ENCODE data around the gene KIN.
"Not testable (repeated sequence)": the region's sequence is repeated elsewhere in the genome, so short reads cannot be mapped to it uniquely, and the experiment has no call there.

Gene KIN

GRCh38 chr10:7794251-7795026 lies 6.6 kb upstream of the KIN start:
- DNase-seq: no peak

GRCh38 chr10:7792541-7792940 lies 4.7 kb upstream of the KIN start:
- no peak for DNase-seq

- DNase-seq: peak; percentile 67
These were observed 1.6 kb upstream of the KIN start for GRCh38 chr10:7789390-7789789.

- peak; percentile 39 for DNase-seq
These were observed 970 bp upstream of the KIN start for GRCh38 chr10:7788639-7789286.

GRCh38 chr10:7787150-7787856 lies 490 bp downstream of the KIN start:
- DNase-seq: peak; percentile 21

GRCh38 chr10:7786430-7786829 lies 1.4 kb downstream of the KIN start:
- no peak for DNase-seq

GRCh38 chr10:7782194-7782593 lies 5.6 kb downstream of the KIN start:
- not testable (repeated sequence) for DNase-seq

GRCh38 chr10:7776777-7777176 lies 11.0 kb downstream of the KIN start:
- no peak for DNase-seq

GRCh38 chr10:7773845-7774801 lies 13.7 kb downstream of the KIN start:
- no peak for DNase-seq

- DNase-seq: no peak
These were observed 19.4 kb downstream of the KIN start for GRCh38 chr10:7768417-7768816.

- peak; percentile 76 for DNase-seq
These were observed 20.6 kb downstream of the KIN start for GRCh38 chr10:7767209-7767608.

- DNase-seq: no peak
These were observed 21.6 kb downstream of the KIN start for GRCh38 chr10:7766241-7766640.

GRCh38 chr10:7763929-7764328 lies 23.9 kb downstream of the KIN start:
- no peak for DNase-seq

GRCh38 chr10:7756360-7756992 lies 31.3 kb downstream of the KIN start:
- DNase-seq: peak; percentile 26

- DNase-seq: no peak
These were observed 32.7 kb downstream of the KIN start for GRCh38 chr10:7755103-7755502.

GRCh38 chr10:7752251-7752650 lies 35.5 kb downstream of the KIN start:
- no peak for DNase-seq

- DNase-seq: no peak
These were observed 37.6 kb downstream of the KIN start for GRCh38 chr10:7750222-7750621.

- DNase-seq: peak; percentile 36
These were observed 39.2 kb downstream of the KIN start for GRCh38 chr10:7748637-7749036.

- no peak for DNase-seq
These were observed 43.5 kb downstream of the KIN start for GRCh38 chr10:7744307-7744706.

- DNase-seq: no peak
These were observed 49.0 kb downstream of the KIN start for GRCh38 chr10:7738536-7739407.

GRCh38 chr10:7734821-7735220 lies 53.0 kb downstream of the KIN start:
- no peak for DNase-seq
